Muscle layer of duodenum (tissue), 2 donors: Measurements from ENCODE around the gene HNRNPA1L2.

Experiments
- H3K27ac ChIP-seq: one replicate; pipeline ENCODE4 v1.7.0; 2013; ENCODE audit warnings: mild to moderate bottlenecking, low read length
- H3K27me3 ChIP-seq: one replicate; pipeline ENCODE4 v1.7.0; 2013; ENCODE audit warnings: low read depth, mild to moderate bottlenecking, control low read depth, low read length
- H3K36me3 ChIP-seq, 2 donors: one replicate each; pipeline ENCODE4 v1.7.0; 2013; ENCODE audit warnings: low read length in 2 of 2, control low read depth in 1 of 2, mild to moderate bottlenecking in 1 of 2; ENCODE audit not compliant: insufficient read depth in 2 of 2, control insufficient read depth in 1 of 2
- H3K4me1 ChIP-seq, 2 donors: one replicate each; pipeline ENCODE4 v1.7.0; 2013; ENCODE audit warnings: low read length in 2 of 2, mild to moderate bottlenecking in 2 of 2, control low read depth in 1 of 2, moderate library complexity in 1 of 2; ENCODE audit not compliant: insufficient read depth in 2 of 2, control insufficient read depth in 1 of 2
- H3K4me3 ChIP-seq, 2 donors: one replicate each; pipeline ENCODE4 v1.7.0; 2013; ENCODE audit warnings: low read length in 2 of 2, low read depth in 1 of 2, mild to moderate bottlenecking in 1 of 2
- H3K9me3 ChIP-seq, 2 donors: one replicate each; pipeline ENCODE4 v1.7.0; 2013; ENCODE audit warnings: low read length in 2 of 2, control low read depth in 1 of 2, mild to moderate bottlenecking in 1 of 2; ENCODE audit not compliant: control insufficient read depth in 1 of 2
- donor health status: healthy.

The HNRNPA1L2 gene

DNA sequence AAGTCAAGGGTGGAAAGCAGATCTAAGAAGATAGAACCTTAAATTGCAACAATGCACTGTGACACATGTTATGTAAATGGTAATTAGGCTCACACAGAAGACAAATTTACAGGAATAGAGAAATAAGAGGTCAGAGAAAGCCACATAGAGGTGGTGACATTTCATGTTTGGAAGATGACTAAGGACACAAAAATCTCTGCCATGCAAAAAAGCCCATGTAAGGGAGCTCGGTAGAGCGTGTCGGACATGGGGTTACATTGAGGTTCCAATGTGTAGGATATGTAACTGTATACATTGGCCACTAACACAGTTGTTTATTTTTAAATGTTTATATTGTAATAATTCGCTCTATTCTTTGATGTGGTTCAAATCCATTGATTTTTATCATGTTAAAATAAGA lies 44.1 kb downstream of the HNRNPA1L2 start:
- H3K4me1 ChIP-seq, result no peaks in the 10 kb centered on the region
- H3K36me3 ChIP-seq, result peaks cover 27 to 47% of the 10 kb centered on the region in 2 donors
- H3K27me3 ChIP-seq, result no peaks in the 10 kb centered on the region
- no peak overlapping the region for H3K4me3 ChIP-seq
- no peaks in the 10 kb centered on the region for H3K9me3 ChIP-seq
- H3K27ac ChIP-seq, result no peak overlapping the region
